Measurements from ENCODE around the gene ARHGEF12.

ARHGEF12 gene

DNA sequence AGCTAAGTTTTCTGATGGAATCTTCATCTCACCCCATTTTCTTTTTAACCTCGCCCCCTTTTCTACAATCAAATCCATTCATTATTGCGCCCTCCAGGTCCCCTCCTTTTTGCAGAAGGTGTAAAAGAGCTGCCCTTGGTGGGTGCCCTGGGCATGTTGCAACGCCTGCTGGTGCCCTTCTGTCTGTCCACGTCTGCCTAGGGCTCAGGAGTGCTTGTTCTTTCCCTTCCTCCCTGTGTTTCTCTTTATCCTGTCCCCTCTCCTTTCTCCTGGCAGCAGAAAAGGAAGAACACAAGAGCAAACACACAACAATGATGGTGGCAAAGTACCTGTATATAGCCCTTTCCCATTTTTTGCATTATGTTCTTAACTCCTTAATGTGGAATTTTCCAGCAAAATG is 17.3 kb upstream of the ARHGEF12 start:
- no peak for DNase-seq

DNA sequence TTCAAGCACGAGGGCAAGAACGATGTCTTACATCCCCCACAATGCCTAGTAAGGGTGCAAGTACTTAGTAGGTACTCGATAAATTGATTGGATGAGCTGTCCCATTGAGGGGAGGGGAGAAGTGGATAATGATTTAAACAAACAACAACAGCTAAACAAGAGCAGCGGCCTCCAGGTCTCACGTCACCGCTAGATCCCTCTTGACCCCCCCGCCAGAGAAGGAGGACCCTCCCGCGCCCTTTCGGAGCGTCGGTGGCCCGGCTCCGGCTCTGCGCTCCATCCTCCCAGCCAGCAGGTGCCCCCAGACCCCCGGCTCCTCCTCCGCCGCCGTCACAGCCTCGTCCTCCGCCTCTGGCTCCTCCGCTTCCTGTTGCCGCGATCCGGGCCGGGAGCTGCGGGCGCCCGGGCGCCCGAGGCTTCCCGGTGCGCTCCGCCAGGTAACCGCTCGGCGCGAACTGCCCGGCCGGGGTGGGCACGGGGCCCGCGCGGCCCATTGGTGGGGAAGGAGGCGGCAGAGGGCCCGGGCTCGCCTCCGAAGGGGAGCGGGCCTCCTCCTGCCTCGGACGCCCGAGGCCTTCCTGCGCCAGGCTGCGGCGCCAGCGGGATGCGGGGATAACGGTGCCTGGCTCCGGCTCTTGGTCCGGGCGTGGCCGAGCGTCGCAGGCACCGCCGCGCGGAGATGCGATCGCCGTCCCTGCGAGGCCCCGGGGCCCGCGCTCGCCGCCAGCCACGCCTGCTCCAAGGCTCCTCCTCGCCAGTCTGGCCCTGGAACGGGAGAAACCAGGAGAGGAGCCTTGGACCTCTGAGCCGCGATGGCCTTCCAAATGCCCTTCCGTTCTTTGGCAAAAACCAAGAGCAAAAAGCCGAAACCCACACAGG is 11.0 kb upstream of the ARHGEF12 start, which contains the start of gene TLCD5:
TLCD5 (plus strand) TSS at position 368 of the 879 bp plus-strand sequence. CDS start 2,143 bp downstream, outside the sequence.
- DNase-seq: peak in 2 of 6 experiments; percentile 8 to 15

DNA sequence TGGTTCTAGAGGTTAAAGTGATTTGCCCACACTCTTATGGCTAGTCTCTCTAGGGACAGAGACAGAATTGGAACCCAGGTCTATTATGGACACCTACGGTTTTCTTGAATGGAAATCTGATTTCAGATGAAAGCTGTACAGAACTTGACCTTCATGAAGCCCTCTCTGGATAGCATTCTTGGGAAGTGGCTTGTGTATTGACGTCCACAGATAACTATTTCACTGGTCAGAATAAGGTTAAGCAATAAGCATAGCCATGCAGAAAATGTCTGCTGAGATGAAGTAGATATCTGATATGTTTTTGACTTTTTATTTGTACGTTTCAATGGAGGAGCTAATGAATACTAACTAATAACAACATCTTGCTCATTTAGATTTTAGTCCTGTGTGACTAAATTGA is 10.0 kb upstream of the ARHGEF12 start:
- DNase-seq: no peak

DNA sequence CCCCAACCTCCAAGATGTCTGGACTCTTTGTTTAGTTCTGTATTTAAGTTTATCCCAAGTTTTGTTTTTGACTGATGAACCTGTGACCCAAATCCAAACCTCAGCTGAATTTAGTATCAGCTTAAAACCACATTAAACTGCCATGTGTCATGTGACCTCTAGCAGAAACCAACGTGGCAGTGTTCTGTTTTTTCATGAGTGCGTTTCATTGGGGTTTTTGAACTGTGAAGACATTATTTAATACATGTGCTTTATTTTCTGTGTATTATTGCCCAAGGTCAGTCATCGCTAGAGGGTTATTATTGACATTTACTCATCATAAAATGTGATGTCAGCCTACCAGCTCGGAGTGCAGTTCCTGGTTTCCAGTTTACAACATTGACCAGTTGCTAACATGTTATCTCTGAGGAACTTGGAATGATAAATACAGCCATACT is 9.3 kb upstream of the ARHGEF12 start:
- DNase-seq: no peak

DNA sequence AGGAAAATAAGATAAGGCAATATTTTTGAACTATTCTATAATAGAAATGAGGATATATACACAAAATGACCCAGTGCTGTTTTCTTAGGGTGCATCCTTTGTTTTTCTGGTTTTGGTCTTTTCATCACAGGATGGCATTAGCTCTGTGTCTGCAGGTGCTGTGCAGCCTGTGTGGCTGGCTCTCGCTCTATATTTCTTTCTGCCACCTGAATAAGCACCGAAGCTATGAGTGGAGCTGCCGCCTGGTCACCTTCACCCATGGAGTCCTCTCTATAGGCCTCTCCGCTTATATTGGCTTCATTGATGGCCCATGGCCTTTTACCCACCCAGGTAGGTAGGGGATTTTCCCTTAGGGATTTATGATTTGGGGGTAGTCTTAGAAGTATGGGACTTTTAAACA is 8.9 kb upstream of the ARHGEF12 start:
- no peak for DNase-seq

DNA sequence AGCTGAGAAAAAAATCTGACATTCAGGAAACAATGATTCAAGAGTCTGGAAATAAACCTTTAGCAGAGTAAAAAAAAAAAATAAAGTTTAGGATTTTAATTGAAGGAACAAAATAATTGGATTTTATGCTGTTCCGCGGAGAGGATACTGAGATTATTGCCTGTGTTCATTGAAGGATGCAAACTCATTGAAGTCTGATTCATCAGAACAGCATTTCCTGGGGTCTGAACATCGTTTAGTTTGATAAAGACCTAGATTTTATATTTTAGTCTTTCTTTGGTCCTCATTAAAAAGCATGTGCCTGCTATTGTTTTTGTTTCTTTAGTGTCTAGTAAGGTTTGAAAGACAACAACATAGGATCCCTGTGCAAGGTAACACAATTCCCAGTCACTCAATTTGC is 6.7 kb upstream of the ARHGEF12 start:
- DNase-seq: no peak

DNA sequence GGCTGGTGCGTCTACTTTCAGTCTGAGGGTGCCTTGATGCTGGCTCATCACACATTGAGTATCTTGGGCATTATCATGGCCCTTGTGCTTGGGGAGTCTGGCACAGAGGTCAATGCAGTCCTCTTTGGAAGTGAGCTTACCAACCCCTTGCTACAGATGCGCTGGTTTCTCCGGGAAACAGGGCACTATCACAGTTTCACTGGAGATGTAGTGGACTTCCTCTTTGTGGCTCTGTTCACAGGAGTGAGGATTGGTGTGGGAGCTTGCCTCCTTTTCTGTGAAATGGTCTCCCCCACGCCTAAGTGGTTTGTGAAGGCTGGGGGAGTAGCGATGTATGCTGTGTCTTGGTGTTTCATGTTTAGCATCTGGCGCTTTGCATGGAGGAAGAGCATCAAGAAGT is 6.2 kb upstream of the ARHGEF12 start:
- DNase-seq: no peak

DNA sequence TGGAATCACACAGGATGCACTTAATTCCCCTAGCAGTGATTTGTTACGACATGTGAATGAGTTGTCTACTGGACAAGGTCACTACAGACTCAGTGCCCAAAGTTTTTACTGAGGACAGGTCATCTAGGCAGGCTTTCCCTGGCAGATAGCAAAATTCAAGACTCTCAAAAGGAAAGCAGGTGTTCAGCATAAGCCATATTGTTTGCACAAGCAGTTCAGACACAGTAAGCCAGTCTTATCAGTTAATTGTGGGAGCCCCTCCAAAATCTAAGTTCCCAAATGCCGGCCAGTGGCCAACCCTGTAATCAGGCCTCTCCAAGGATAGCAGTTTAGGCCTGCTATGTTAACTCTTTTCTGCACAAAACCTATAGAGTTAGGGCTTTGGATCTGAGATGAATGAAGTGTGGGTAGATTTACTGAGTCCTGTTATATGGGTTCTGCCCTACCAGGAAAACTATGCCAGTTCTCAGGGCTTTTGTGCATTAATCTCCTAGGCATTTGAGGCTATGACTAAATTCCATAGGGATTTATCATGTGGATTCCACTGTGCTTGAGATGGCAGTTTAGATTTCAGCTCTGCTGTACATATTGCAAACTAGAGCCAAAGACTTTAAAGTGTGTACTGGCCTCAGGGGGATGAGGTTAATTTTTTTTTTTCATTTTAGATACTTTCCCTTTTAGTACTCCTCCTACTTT is 4.8 kb upstream of the ARHGEF12 start:
- DNase-seq: no peak

DNA sequence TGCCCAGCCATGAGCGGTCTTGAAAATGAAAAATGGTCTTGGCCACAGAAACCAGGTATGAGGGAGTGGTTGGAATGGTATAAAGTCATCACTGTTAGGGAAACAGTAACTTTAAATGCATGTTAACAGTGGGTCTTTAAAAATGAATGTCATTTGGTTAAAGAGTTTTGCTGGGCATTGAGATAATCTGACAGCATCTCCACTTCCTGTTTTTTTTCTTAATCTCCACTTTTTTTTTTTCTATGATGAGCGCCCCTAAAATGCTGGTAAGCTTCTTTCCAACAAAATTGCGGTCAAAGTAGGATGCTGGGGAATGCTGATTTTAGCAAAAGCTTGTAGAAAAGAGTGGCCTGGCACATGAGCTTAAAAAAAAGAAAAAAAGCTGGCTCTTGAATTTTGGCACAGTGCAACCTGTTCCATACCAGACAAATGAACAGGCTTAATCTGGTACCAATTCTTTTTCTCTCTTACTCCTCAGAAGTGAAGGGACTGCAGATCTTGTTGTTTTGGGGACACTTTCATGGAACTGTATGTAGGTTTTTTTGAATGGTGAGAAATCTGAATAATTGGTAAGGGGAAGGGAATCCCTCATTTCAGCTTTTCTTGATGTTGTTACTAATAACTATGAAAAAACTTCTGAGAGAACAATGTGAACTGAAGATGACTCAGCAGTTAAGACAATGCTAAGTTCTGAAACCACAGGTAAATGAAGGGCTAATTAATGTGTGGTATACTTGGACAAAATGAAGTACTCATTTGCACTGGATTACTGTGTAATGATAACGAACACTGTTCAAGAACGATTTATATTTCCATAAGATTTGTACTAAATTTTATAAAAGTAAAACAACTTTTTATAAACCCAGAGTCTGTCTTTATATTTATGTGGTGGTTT is 3.1 kb upstream of the ARHGEF12 start:
- no peak for DNase-seq

DNA sequence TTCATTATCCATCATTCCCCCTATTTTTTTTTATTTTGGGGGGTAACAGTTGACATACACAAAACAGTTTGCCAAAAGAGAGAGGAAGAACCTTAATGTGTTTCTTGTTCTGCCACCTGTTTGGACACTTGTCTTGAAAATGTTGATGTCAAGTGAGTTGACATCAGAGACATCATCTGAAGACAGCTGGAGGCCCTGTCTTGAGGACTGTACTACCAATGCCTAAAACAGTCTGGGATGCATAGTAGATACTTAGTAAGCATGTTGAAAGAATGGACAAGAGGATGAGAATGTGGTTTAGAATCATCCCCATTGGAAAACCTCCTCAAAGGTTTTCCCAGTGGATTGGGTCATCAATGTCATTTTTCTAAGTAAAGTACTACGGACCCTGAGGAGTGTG is 2.4 kb upstream of the ARHGEF12 start:
- DNase-seq: no peak

DNA sequence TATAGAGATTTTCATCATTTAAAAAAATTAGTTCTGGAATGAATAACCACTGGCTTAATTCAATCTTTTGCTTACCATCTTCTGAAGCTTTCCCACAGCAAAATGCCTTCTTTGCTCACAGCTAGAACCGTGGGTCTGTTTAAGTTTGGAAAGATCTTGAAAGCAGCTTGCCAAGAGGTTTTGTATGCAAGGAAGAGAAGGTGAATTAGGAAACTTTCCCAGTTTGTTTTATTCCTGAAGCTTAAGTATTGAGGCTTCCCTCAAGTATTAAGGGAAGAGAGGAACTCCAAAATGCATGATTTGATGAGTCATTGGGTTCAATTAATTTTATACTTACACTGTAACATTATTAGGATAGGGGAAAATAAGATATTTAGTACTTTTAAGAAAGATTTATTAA is 1.9 kb upstream of the ARHGEF12 start:
- no peak for DNase-seq

DNA sequence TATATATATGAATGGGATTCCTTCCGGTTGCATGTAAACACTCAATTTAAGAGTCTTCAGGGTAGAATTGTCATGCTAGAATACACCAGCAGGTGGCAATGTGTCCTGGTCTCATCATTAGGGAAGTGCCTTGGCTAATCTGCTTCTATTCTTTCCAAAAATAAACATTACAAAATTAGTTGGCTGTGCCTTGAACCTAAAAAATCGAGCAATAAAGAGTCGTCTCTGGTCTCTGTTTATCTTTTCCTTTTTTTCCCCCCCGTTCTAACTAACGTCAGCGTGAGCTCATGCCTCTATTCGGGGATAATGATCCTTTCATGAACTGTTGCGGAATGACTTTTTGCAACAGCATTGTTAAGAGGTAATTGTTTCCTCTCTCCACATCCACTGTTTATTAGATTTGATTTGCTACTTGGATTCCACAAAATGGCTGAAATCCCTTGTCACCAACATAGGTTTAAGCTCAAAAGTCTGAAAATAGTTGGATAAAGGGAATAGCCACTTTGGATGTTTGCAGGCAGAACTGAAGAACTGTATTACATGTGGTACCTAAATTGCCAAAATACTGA is 1.2 kb upstream of the ARHGEF12 start:
- peak in 4 of 6 experiments; percentile 27 to 67 (median 51) for DNase-seq

DNA sequence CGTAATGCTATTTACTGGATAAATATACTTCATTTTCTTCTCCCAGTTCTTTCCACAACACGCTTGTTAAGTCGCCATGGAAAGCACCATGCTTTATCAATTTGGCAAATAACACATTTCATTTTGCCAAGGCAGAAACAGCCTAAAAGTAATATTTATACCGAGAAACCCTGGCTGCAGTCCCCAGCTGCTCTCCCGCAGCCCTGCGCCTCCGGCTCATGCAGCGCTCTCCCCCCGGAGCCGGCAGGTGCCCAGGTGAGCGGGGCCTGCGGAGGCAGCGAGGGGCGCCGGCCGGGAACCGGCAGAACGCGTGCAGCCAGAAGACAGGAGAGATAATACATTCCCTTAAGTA is 681 bp upstream of the ARHGEF12 start:
- peak in 2 of 6 experiments; percentile 15 to 36 for DNase-seq

DNA sequence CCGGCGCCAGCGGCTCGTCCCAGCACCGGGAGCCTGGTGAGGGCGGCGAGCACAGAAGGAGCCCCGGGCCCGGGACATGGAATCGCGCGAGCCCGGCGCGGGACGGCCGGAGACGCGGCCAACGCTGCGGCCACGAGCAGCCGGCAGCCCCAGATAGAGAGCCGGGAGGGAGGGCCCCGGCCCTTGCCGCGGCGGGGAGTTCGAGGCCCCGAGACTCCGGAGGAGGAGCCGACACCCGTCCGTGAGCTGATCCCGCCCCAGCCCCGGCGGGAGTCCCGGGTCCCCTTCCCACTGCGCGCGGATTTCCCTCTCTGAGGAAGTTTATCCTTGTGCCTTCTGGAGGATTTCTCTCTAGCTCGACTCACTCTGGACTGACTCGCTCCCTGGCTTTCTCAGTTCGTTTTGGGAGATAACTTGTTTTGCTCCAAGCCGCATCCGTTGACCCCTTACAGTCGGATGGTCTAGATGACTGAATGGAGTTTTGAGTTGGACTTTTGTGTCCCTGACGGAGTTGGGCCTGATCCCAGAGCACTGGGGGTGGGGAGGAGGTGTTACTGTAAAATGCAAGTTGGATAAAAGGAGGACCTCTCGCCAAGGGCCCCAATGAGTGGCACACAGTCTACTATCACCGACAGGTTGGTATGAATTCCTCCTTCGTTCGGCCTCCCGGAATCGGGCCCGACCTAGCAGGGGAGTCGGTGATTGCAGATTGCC is 585 bp downstream of the ARHGEF12 start:
- DNase-seq: peak in 3 of 6 experiments; percentile 10 to 53 (median 19)

DNA sequence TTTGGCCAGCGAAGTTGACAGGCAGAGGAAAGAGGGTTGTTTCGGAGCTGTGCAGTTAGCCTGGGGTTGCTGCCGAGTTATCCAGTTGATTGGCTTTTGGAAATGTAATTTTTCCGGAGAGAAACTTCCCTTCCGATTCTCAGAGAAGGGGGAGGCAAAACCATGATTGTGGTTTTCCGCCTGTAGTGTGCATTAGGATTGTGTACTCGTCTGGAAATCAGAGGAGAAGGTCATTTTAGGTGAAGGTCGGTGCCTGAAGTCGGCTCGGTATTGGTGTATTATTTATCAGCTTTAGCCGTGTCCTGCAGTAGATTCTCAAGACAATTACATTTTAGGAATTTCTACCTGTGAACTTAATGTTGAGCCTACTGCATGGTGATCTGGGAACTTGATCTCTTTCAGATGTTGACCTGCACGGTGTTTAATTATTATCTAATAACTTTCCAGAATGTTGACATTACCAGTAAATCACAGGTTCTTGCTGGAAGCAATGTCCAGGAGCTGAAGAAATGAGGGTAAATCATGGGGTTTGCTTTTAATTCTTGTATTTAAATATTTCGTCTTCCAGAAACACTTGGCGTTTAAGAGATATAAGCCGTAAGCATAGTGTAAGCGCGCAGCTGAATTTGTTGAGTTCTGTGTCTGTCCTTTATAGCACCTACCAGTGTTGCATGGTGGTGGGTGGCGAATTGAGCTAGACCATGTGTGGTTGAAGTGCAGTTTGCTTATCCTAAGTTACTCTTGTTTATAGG is 1.3 kb downstream of the ARHGEF12 start:
- DNase-seq: no peak

DNA sequence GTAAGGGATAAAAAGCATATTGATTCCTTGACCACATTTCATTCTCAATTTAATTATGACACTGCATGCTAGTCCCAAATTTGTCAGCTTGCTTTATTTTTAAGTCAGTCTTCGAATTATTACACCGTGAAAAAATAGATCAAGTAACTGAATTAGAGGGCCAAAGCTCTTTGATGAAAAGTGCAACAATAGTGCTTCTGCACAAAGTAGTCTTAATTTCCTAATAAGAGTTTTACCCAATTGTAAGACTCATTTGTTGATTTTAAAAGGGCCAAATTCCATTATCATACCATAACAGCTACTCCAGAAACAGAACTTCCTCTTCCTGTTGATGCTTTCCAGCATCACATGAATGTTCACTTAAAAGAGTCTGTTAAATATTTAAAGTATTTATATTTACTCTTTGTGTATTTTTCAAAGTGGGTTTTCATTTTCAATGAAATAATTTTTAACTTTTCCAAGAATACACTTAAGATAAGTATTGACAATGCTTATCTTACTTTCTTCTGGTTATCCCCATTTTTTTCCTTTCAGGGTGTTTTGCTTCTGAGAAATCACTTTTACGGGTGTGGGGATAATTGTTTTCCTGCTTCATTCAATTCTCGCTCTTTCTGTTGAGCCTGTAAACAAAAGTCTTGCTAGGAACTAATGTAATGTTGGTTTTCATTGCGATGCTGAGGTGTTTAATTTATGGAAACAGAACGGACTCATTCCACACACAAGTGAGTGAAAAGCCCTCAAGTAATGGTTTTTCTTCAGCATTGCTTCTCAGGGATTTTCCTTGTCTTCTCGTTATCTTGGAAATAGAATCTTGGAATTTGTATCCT is 2.1 kb downstream of the ARHGEF12 start:
- DNase-seq: no peak

DNA sequence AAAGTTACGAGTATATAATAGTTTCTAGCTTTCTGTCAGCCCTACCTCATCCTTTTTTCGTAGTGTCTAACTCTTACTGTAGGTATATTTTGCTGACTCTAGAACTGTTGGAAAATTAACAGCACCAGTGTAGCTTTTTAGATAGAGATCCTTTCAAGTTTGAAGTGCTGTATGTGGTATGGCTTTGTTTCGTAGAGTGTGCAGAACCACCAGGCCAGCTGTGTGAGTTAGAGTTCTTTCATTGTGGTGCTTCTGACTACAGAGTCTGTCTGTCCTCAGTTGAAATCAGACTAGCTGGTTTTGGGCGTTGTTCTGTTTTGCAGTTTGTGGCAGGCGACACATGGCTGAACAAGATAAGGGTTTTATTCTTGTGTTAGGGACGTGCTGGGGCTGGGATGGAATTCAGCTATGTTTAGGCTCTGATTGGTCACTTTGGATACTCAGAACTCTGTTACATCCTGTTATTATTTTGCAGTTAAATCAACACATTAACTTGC is 3.2 kb downstream of the ARHGEF12 start:
- peak in 1 of 6 experiments; percentile 8 for DNase-seq

DNA sequence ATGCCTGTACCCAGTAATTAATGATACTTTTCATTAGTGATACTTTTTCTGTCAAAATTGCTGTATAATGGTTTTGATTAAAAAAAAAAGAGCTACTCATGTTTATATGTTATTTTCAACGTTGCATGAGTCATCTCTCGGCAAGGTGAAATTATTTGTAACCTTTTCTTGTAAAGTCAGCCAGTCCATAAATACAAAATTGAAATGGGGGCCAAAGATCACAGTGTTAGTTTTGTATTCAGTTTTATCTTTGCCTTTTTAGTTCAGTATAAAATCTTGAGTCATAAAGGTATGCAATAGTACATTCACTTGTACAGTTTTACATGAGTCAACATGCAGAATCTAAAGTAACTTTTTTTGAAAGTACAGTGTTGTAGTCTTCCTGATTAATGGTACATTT is 4.3 kb downstream of the ARHGEF12 start:
- no peak for DNase-seq

DNA sequence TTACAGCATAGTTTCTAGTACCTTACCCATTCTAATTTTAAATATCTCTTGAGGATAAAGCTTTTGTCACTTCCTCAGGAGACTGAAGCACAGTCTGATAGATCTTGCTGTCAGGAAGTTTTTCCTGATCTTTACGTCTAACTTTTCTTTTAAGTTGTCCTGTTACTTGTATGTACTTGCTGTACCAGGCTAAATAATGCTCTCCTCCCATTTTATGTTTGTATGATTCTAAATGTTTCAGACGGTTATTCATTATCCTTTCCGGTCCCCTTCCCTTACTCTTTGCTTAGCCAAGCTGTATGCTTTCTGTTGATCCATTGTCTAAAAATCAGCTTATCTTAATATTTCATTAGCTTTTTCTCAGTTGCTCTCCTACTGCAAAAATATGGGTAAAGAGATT is 6.0 kb downstream of the ARHGEF12 start:
- no peak for DNase-seq

DNA sequence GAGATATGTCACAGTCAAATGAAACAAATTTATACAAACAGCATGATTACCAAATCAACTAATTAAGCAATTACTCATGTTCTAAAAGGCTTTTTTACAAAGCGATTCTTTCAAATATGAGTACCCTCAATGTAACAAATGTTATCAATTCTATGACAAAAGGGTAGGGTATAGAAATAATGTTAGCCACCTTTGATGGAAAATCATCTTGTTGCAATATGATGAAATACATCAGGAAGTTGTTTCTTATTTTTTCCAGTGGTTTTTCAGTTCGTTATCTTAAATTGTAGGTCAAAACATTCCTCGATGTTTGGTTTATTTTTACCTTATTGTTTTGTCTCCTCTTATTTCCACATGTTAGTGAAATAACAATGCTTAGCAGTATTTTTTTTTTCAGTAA is 6.5 kb downstream of the ARHGEF12 start:
- no peak for DNase-seq

All from stimulated activated naive CD4-positive, alpha-beta T cell (primary cell).